ENCODE measurements around the gene KDM3B. TPM values are rescaled to one million over a fixed set of nuclear protein-coding genes. Genes with fewer than 3 reads are reported as not detected.
"Not testable (repeated sequence)": the region's sequence is repeated elsewhere in the genome, so short reads cannot be mapped to it uniquely, and the experiment has no call there.

KDM3B gene
- 94.0 to 96.6 TPM (median 96.1 TPM) in 3 replicates for total RNA-seq

GRCh38 chr5:138352071-138352721, at the start of gene KDM3B:
Gene KDM3B, plus strand, starts transcription at chr5:138352685. Its CDS starts 111 bp downstream, at chr5:138352796.
- H3K36me3 Mint-ChIP-seq = peaks cover 26% of the 10 kb centered on the region
- H3K4me1 Mint-ChIP-seq = peaks cover 27% of the 10 kb centered on the region
- peak; percentile 80 to 95 for DNase-seq (ENCODE audit: low spot score in 2 of 2, unreplicated experiment in 2 of 2)
- peak within 1 kb of the TSS; percentile 98 for H3K27ac Mint-ChIP-seq
- H3K4me3 Mint-ChIP-seq = peak within 1 kb of the TSS; percentile 91
- peaks cover 15% of the 10 kb centered on the region for H3K9me3 Mint-ChIP-seq
- no peaks in the 10 kb centered on the region for H3K27me3 Mint-ChIP-seq (ENCODE audit: low read depth)
- TF ChIP-seq CTCF (IDR thresholded peaks at IDR 0.05; ENCODE audit: unreplicated experiment) = peak; percentile 97

GRCh38 chr5:138303372-138303771, 49.1 kb upstream of the KDM3B start:
- TF ChIP-seq CTCF (IDR thresholded peaks at IDR 0.05; ENCODE audit: unreplicated experiment) = no peak
- Mint-ChIP-seq H3K4me1 (no peaks in the 10 kb centered on the region), H3K4me3 (no peak overlapping the region), H3K9me3 (peaks cover 9% of the 10 kb centered on the region), H3K36me3 (peaks cover 16% of the 10 kb centered on the region), H3K27me3 (ENCODE audit: low read depth) (no peaks in the 10 kb centered on the region), H3K27ac (no peak overlapping the region)
- DNase-seq (ENCODE audit: low spot score in 2 of 2, unreplicated experiment in 2 of 2) = no peak

DNA sequence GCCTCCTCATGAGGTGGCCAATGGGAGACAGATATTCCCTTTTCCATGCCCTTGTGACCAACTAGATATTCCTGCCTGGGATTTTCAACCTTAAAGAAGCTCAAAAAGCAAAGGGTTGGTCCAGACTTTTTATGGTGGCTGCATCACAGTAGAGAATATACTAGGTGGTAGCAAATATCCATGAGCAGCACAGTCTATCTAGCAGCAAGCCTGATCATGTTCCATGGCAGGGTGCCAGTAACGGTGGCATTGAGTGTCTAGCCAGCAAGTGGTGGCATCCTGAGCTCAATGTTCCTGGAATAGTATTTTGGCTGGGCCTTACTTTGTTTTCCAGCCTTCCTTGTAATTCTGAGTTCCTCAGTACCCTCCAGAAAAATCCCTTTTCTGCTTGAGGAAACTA, 46.7 kb upstream of the KDM3B start:
- Mint-ChIP-seq H3K36me3 (peaks cover 6% of the 10 kb centered on the region), H3K9me3 (no peaks in the 10 kb centered on the region), H3K27ac (no peak overlapping the region), H3K4me1 (no peaks in the 10 kb centered on the region), H3K27me3 (ENCODE audit: low read depth) (no peaks in the 10 kb centered on the region), H3K4me3 (no peak overlapping the region)
- TF ChIP-seq CTCF (IDR thresholded peaks at IDR 0.05; ENCODE audit: unreplicated experiment) = no peak
- DNase-seq (ENCODE audit: low spot score in 2 of 2, unreplicated experiment in 2 of 2) = no peak

- no peak for TF ChIP-seq CTCF (IDR thresholded peaks at IDR 0.05; ENCODE audit: unreplicated experiment)
- no peak overlapping the region for H3K4me3 Mint-ChIP-seq
- H3K27me3 Mint-ChIP-seq (ENCODE audit: low read depth) = no peaks in the 10 kb centered on the region
- peaks cover 6% of the 10 kb centered on the region for H3K9me3 Mint-ChIP-seq
- no peak overlapping the region for H3K27ac Mint-ChIP-seq
- H3K4me1 Mint-ChIP-seq = no peaks in the 10 kb centered on the region
- peak in 1 of 2 experiments; percentile 19 for DNase-seq (ENCODE audit: low spot score in 2 of 2, unreplicated experiment in 2 of 2)
- H3K36me3 Mint-ChIP-seq = peaks cover 19% of the 10 kb centered on the region
Observed at GRCh38 chr5:138315751-138316278, 36.7 kb upstream of the KDM3B start.

DNA sequence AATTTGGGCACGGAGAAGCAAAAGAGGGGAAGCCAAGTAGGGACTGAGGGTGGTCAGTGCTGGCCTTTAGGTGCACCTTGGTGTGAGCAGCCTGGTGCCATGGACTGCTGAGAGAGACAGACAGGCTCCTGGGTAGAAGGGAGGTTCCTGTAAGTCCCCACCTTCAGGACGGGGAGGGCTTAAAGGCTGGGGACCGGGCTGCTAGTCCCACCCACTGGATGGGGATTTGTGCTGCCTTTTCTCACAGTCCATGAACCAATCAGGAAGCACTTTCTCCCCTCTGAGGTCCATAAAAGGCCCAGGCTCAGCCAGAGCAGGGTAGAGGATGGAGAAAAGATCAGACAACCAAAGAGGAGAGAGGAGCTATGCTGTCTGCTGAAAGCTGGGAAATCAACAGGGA, 36.1 kb upstream of the KDM3B start:
- Mint-ChIP-seq H3K9me3 (peaks cover 6% of the 10 kb centered on the region), H3K27me3 (ENCODE audit: low read depth) (no peaks in the 10 kb centered on the region), H3K4me1 (no peaks in the 10 kb centered on the region), H3K4me3 (no peak overlapping the region), H3K27ac (no peak overlapping the region), H3K36me3 (peaks cover 19% of the 10 kb centered on the region)
- DNase-seq (ENCODE audit: low spot score in 2 of 2, unreplicated experiment in 2 of 2) = no peak
- no peak for TF ChIP-seq CTCF (IDR thresholded peaks at IDR 0.05; ENCODE audit: unreplicated experiment)

GRCh38 chr5:138318211-138318610, 34.3 kb upstream of the KDM3B start:
- H3K36me3 Mint-ChIP-seq; H3K9me3 Mint-ChIP-seq; H3K4me3 Mint-ChIP-seq; DNase-seq (ENCODE audit: low spot score in 2 of 2, unreplicated experiment in 2 of 2); H3K27ac Mint-ChIP-seq; H3K4me1 Mint-ChIP-seq; H3K27me3 Mint-ChIP-seq (ENCODE audit: low read depth): not testable (repeated sequence)
